Muscle layer of colon (tissue), 2 donors: ENCODE data around the gene NELFB.

ENCODE experiments used
- H3K27ac ChIP-seq: one replicate; pipeline ENCODE4 v1.7.0; 2013; ENCODE audit warnings: low read depth, mild to moderate bottlenecking, low read length, moderate library complexity
- H3K27me3 ChIP-seq, 2 donors: one replicate each; pipeline ENCODE4 v1.7.0; 2013; ENCODE audit warnings: low read length in 2 of 2, mild to moderate bottlenecking in 2 of 2; ENCODE audit not compliant: insufficient read depth in 2 of 2, control insufficient read depth in 1 of 2
- H3K36me3 ChIP-seq: one replicate; pipeline ENCODE4 v1.7.0; 2013; ENCODE audit warnings: mild to moderate bottlenecking, low read length; ENCODE audit not compliant: insufficient read depth
- H3K4me1 ChIP-seq: one replicate; pipeline ENCODE4 v1.7.0; 2013; ENCODE audit warnings: mild to moderate bottlenecking, low read length; ENCODE audit not compliant: insufficient read depth
- H3K4me3 ChIP-seq, 2 donors: one replicate each; pipeline ENCODE4 v1.7.0; 2013; ENCODE audit warnings: low read length in 2 of 2, low read depth in 1 of 2, mild to moderate bottlenecking in 1 of 2, moderate library complexity in 1 of 2
- H3K9ac ChIP-seq: one replicate; pipeline ENCODE4 v1.7.0; 2013; ENCODE audit warnings: low read length
- H3K9me3 ChIP-seq: one replicate; pipeline ENCODE4 v1.7.0; 2013; ENCODE audit warnings: mild to moderate bottlenecking, low read length
- donor health status: abdominal sarcoma.
- donor health status: Adenocarcinoma of cecum.

The NELFB gene

DNA sequence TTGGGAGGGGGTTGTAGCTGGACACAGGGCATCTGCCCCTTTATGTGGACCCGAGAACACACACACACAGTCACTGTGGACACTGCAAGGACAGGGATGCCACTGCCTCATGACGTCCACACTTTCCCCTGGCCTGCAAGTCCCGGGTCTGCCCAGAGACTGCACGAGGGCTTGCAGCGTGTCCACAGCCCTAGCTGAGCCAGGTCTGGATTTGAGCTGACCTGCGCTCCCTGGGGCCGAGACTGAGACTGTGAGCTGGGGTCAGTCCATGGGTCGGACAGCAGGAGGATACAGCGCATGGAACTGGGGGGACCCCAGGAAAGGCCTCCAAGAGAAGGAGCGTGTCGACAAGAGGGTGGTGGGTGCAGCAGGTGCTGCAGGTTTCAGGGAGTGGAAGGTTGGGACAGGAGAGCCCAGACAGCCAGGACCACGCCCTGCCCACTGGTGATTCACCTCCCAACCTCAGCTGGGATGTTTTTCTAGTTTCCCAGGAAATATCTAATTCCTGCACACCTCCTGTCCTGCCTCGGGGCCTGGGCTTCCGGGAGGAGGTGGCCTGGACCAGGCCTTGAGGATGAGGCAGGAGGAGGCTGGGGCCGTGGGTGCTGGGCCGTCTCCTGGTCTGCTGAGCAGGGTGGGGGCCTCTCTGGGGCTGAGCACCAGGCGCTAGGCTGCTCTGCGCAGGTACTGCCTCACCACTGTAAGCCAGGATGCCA lies 28.6 kb upstream of the NELFB start:
- Histone ChIP-seq H3K27ac (no peak overlapping the region), H3K4me1 (peaks cover 5% of the 10 kb centered on the region), H3K9ac (no peak overlapping the region), H3K9me3 (no peaks in the 10 kb centered on the region), H3K27me3 (peaks cover 4 to 45% of the 10 kb centered on the region in 2 donors), H3K36me3 (no peaks in the 10 kb centered on the region), H3K4me3 (no peak overlapping the region)

DNA sequence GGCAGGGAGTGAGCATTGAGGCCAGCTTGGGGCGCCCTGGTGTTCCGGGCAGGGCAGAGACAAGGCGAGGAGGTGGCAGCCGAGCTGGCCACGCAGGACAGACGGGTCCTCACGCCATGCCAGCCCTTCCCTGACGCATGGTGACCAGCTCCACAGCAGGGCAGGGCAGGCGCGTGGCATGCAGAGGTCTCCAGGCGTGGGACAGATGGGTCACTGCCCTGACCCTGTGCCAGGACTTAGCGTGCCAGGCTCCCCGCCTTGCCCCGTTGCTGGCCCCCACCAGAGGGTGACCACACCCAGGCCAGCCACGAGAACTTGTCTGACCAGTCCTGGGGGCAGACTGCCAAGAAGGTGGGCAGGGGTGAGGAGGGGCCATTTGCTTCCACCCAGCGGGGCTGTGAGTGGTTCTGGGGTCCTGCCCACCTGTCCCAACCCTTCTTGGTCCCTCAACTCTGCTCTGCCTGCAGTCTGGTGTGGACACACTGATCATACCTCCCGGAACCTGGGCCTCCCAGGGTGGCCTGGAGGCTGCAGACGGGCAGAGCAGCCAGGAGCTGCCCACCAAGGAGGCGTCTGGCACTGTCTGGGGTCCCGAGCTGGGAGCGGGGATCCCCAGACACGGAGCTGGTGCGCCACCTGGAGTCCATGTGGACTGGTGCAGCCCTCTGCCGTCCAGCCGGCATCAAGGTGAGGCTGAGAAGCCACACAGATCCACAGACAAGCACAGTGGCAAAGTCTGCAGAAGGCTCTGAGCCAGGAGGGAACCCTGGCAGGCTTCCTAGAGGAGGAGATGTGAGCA lies 27.9 kb upstream of the NELFB start, which contains the start of gene RNF224:
TSS of gene RNF224 (plus strand) at position 449 of the 799 bp plus-strand sequence. CDS start 834 bp downstream, outside the sequence.
- H3K4me1 ChIP-seq, result peaks cover 5% of the 10 kb centered on the region
- H3K9ac ChIP-seq, result no peak within 1 kb of the TSS
- no peaks in the 10 kb centered on the region for H3K36me3 ChIP-seq
- H3K27ac ChIP-seq, result no peak within 1 kb of the TSS
- H3K27me3 ChIP-seq, result peaks cover 4 to 52% of the 10 kb centered on the region in 2 donors
- H3K4me3 ChIP-seq, result no peak within 1 kb of the TSS
- no peaks in the 10 kb centered on the region for H3K9me3 ChIP-seq

DNA sequence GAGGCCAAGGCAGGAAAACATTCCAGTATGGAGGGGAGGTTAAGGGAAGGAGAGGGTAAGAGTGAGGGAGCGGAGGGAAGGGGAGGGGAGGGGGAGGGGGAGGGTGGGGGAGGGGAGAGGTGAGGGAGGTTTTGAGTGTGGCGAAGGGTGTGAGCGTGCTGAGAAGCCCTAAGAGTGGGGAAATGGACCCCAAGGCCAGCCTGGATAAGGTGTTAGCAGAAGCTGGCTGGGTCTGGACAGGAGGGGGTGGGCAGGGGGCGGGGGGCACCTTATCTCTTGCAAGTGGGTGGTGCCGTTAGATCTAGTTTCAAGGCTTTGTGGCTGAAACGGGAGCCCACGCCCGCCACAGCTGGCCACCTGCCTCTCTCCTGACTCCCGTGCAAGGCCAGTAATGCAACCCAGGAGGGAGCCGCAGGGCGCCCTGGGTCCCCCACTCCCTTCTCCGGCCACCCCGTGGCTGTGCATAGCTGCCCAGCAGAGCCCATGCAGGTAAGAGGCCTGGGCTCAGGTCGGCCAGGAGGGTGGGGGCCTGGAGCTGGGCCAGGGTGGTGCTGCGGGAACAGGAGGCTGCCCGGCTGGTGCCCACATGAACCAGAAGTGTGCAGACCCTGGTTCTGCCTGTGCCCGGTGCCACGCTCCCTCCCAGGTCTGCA lies 27.1 kb upstream of the NELFB start:
- Histone ChIP-seq H3K4me1 (peaks cover 5% of the 10 kb centered on the region), H3K9ac (no peak overlapping the region), H3K9me3 (no peaks in the 10 kb centered on the region), H3K27me3 (peaks cover 4 to 59% of the 10 kb centered on the region in 2 donors), H3K36me3 (no peaks in the 10 kb centered on the region), H3K27ac (no peak overlapping the region), H3K4me3 (no peak overlapping the region)

DNA sequence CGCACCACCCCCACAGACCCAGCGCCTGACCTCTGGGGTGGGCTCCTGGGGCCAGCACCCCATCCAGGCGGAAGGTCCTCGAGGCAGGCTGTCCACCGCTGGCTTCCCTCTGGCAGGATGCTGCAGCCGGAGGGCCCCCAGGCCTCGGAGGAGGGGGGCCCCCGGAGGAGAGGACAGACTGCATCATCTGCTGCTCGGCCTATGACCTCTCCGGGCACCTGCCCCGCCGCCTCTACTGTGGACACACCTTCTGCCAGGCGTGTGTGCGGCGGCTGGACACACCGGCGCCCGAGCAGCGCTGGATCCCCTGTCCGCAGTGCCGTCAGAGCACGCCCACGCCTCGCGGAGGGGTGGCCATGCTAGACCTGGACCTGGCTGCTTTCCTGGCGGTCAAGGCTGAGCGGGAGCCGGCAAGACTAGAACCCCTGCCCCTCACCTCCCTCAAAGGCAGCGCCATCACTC lies 26.6 kb upstream of the NELFB start:
- no peak overlapping the region for H3K9ac ChIP-seq
- no peak overlapping the region for H3K27ac ChIP-seq
- no peak overlapping the region for H3K4me3 ChIP-seq
- H3K36me3 ChIP-seq, result no peaks in the 10 kb centered on the region
- H3K4me1 ChIP-seq, result peaks cover 5% of the 10 kb centered on the region
- H3K9me3 ChIP-seq, result no peaks in the 10 kb centered on the region
- H3K27me3 ChIP-seq, result peaks cover 4 to 64% of the 10 kb centered on the region in 2 donors

DNA sequence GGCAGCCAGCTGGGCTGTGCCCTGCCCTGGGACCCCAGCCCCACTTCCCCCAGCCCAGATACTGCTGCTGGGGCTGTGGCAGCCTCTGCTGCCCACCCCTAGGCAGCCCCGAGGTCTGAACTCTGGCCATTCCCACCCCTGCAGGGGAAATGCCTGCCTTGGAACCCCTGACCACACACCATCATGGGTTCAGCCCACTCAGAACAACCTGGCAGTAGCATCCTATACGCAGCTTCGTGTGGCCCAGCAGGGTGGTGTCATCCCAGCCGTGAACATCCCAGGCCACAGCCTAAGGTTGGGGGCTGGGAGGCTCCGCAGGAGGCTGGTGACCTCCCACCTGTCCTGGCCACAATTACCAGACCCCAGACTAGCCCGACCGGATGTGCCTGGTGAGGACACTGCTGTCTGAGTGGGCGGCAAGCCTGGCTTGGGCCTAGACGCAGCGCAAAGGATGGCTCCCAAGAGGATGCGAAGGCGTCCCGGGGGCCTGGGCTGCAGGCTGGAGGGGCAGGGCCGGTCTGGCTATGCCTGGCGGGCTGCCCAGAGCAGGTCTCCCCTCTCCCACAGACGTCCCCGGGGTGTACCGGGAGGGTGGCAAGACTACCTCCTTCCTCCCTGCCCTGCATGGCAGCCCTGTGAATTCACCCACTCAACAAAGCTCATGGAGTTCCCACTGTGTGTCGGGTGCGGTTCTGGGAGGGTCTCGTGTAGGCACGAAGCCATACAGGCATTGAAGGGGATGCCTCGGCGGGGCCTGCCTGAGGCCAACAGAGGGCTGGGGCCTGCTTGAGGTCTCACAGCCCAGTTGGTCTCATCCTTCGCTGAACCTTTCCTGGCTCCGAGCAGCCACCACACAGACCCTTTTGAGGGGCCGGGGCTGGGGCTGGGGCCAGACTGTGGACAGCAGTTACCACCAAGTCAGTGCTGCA lies 25.9 kb upstream of the NELFB start:
- no peak overlapping the region for H3K4me3 ChIP-seq
- peaks cover under 1% of the 10 kb centered on the region for H3K4me1 ChIP-seq
- no peaks in the 10 kb centered on the region for H3K36me3 ChIP-seq
- H3K9ac ChIP-seq, result no peak overlapping the region
- peaks cover 4 to 64% of the 10 kb centered on the region in 2 donors for H3K27me3 ChIP-seq
- H3K9me3 ChIP-seq, result no peaks in the 10 kb centered on the region
- no peak overlapping the region for H3K27ac ChIP-seq

DNA sequence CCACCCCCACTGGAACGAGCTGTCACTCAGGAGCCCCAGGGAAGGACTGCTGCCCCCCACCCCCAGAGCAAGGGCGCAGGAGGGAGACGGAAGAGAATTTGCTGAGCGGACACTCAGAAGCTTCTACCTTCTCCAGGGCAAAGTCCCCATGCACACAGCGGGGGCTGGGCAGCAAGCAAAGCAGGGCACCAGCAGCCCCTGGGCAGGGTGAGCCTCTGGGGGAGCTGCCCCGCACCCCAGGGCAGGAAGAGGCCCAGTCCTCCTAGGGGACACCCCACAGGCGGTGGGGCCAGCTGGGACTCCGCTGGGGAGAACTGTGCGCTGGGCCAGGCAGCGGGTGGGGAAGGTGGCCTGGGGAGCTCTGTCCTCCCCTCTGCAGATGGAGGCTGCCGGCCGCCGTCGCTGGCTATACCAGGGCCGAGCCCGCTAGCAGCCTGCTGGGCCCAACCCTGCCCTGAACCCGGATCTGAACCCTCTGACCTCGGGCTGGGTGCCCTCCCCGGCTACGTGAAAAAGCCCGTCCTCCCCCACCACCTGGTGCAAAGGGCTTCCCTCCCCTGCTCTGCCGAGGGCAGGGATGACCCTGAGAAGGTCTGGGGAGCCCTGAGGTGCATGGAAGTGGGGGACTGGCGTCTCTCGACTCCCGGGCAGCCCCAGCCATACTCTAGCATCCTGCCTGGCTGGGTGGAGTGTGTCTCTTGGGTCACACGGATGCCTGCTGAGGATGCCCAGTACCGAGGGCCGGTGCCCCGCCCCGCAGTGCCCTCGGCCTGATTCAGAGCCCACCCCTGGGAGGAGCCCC lies 25.0 kb upstream of the NELFB start:
- no peak overlapping the region for H3K27ac ChIP-seq
- no peaks in the 10 kb centered on the region for H3K4me1 ChIP-seq
- no peaks in the 10 kb centered on the region for H3K9me3 ChIP-seq
- H3K27me3 ChIP-seq, result peaks cover 4 to 65% of the 10 kb centered on the region in 2 donors
- H3K4me3 ChIP-seq, result no peak overlapping the region
- H3K36me3 ChIP-seq, result no peaks in the 10 kb centered on the region
- H3K9ac ChIP-seq, result no peak overlapping the region

DNA sequence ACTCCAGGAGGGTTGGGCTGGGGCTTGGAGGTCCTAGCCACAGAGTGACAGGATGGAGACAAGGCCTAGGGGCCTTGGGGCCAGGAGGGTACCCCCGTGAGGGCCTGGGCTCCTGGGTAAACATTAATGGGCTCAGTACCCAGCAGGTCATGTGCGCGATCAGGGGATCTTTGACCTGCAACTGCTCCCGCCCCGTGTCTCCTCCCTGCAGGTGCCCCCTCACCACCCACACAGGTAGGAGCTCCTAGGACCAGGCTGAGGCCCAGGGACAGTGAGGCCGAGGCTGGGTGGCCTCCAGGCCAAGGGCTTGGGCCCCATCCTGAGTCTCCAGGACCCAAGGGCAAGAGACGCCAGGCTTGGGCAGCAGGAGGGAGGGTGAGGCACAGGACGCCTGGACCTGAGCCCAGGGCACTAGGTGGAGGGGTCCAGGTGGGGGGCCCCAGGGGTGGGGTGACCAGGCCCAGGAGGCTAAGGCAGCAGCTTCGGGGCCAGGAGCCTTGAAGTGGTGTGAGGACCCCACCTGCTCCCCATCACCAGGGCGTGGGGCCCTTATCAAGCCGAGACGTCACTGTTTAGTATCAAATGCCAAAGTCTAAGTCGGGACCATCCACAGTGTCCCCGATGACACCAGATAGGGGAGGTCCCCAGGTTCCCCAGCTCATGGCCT lies 24.3 kb upstream of the NELFB start, which contains the start of gene SLC34A3:
TSS of gene SLC34A3 (plus strand) at position 197 of the 667 bp plus-strand sequence. CDS start 802 bp downstream, outside the sequence.
- H3K27me3 ChIP-seq, result peaks cover 4 to 72% of the 10 kb centered on the region in 2 donors
- H3K9ac ChIP-seq, result no peak within 1 kb of the TSS
- H3K9me3 ChIP-seq, result no peaks in the 10 kb centered on the region
- no peaks in the 10 kb centered on the region for H3K36me3 ChIP-seq
- H3K4me3 ChIP-seq, result no peak within 1 kb of the TSS
- peaks cover 6% of the 10 kb centered on the region for H3K4me1 ChIP-seq
- H3K27ac ChIP-seq, result no peak within 1 kb of the TSS

DNA sequence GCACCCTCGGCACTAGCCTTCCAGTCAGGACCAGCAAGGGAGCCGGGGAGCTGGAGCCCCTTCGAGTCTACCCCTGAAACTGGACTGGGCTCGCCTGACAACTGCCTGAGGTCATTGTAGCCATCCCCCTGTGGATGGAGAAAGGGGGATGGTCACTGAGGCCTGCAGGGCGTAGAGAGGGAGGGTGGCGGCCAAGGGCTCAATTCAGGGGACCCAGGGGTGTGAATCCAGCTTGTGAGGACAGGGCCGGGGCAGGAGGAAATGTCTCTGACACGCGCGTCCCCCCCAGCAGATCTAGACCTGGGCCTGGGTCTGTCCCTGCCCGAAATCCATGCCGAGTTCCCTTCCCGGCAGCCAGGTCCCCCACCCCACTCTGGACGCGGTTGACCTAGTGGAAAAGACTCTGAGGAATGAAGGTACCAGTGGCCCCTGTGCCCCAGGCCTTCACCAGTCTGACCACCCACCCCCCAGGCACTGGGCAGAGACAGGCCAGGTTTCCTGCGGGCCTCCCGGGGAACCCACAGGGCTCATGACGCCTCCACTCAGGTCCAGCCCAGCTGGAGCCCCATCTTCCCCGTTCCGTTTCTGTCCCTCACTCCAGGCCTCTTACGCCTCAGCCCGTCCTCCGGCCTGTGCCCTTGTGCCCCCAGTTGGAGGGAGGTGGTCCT lies 23.6 kb upstream of the NELFB start:
- Histone ChIP-seq H3K27me3 (peaks cover 4 to 74% of the 10 kb centered on the region in 2 donors), H3K9ac (no peak overlapping the region), H3K36me3 (no peaks in the 10 kb centered on the region), H3K27ac (no peak overlapping the region), H3K9me3 (no peaks in the 10 kb centered on the region), H3K4me3 (no peak overlapping the region), H3K4me1 (peaks cover 13% of the 10 kb centered on the region)

DNA sequence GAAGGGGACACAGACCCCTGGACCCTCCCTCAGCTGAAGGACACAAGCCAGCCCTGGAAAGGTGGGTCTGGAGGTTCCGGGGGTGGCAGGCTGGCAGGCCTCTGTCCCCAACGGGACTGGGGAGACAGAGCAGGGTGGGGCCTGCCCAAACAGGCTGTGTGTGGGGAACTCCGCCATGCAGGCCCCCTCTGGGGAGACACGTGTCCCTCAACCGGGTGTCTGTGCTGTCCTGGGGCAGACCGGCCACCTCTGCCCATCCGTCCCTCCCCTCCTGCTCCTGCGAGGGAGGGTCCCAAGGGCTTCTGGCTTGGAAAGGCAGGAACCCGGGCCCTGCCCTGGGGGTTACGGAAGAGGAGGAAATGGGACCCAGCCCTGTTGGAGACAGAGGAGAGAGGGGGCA lies 23.0 kb upstream of the NELFB start:
- H3K4me1 ChIP-seq, result peaks cover 18% of the 10 kb centered on the region
- no peak overlapping the region for H3K4me3 ChIP-seq
- H3K9ac ChIP-seq, result no peak overlapping the region
- no peaks in the 10 kb centered on the region for H3K36me3 ChIP-seq
- H3K9me3 ChIP-seq, result no peaks in the 10 kb centered on the region
- H3K27ac ChIP-seq, result no peak overlapping the region
- H3K27me3 ChIP-seq, result peaks cover 4 to 70% of the 10 kb centered on the region in 2 donors
